ENCODE data around the gene GIGYF2. TPM values are rescaled to one million over a fixed set of nuclear protein-coding genes. Genes with fewer than 3 reads are reported as not detected.
"Not testable (repeated sequence)": the region's sequence is repeated elsewhere in the genome, so short reads cannot be mapped to it uniquely, and the experiment has no call there.

Gene GIGYF2
- polyA plus RNA-seq, 2 of the 4 experiments (the other 2 are of a cell fraction) = 31.2 to 46.3 TPM

- no peaks in the 10 kb centered on the region for H3K9me3 ChIP-seq
- WGBS (ENCODE audit: missing lambda C conversion rate) = 82% methylated on average over 9 of the region's 9 CpGs
These were observed 206.9 kb downstream of the GIGYF2 start for GRCh38 chr2:232903989-232904388.

GRCh38 chr2:232906867-232907717 is 210.0 kb downstream of the GIGYF2 start:
- WGBS (ENCODE audit: missing lambda C conversion rate) = 77% methylated on average over 6 of the region's 10 CpGs
- POLR2A ChIA-PET; DNase-seq (ENCODE audit: low read depth in 1 of 2, low spot score in 1 of 2); FAIRE-seq; H3K4me3 ChIP-seq; CTCF ChIA-PET: not testable (repeated sequence)
- Histone ChIP-seq H3K4me2 (peak overlapping the region; percentile 35), H3K27ac (peak overlapping the region; percentile 1 to 35; a peak in 3 of 6 replicates), H3K4me1 (peaks cover 19% of the 10 kb centered on the region), H3K9me3 (peaks cover 22% of the 10 kb centered on the region)
- ATAC-seq = peak in 1 of 2 experiments; percentile 30; a peak in 1 of 6 replicates

More at GRCh38 chr2:232903989-232904388, 206.9 kb downstream of the GIGYF2 start:
- peaks cover 30% of the 10 kb centered on the region for H3K4me1 ChIP-seq
- DNase-seq (ENCODE audit: low read depth in 1 of 2, low spot score in 1 of 2) (no peak), ATAC-seq (no peak), FAIRE-seq (no peak)
- TF ChIP-seq EP300 (IDR thresholded peaks at IDR 0.05) (no peak), HOXA7 (CRISPR knock-in tag; IDR thresholded peaks at IDR 0.05) (no peak), ZSCAN20 (CRISPR knock-in tag; IDR thresholded peaks at IDR 0.05) (no peak), ZNF302 (CRISPR knock-in tag; IDR thresholded peaks at IDR 0.05) (no peak), MAZ (IDR thresholded peaks at IDR 0.05; ENCODE audit: borderline replicate concordance, low read depth, low read length) (no peak), SREBF2 (IDR thresholded peaks at IDR 0.05) (no peak), CTCF (IDR thresholded peaks at IDR 0.05) (no peak), HES2 (IDR thresholded peaks at IDR 0.05) (no peak), BCL3 (IDR thresholded peaks at IDR 0.05) (no peak), CEBPB (IDR thresholded peaks at IDR 0.05) (no peak), NFE2L2 (conservative IDR thresholded peaks at IDR 0.05; ENCODE audit: low read length) (no peak)
- H3K27ac ChIP-seq = peak overlapping the region; percentile 24 to 99; a peak in 4 of 6 replicates
- no peak overlapping the region for H3K4me2 ChIP-seq
- no peak overlapping the region for H3K4me3 ChIP-seq
- ChIA-PET CTCF (no interaction called here), POLR2A (no interaction called here)

GRCh38 chr2:232907718-232908085 is 210.6 kb downstream of the GIGYF2 start:
- Histone ChIP-seq H3K27ac (peak overlapping the region in 1 of 2 experiments; percentile 1; a peak in 2 of 6 replicates), H3K9me3 (peaks cover 25% of the 10 kb centered on the region), H3K4me1 (peaks cover 13% of the 10 kb centered on the region)
- 94% methylated on average over 9 of the region's 9 CpGs for WGBS (ENCODE audit: missing lambda C conversion rate)
- FAIRE-seq; ATAC-seq; H3K4me2 ChIP-seq; DNase-seq (ENCODE audit: low read depth in 1 of 2, low spot score in 1 of 2); POLR2A ChIA-PET; H3K4me3 ChIP-seq; CTCF ChIA-PET: not testable (repeated sequence)

- no peak for ATAC-seq
- peaks cover 27% of the 10 kb centered on the region for H3K9me3 ChIP-seq
- H3K27ac ChIP-seq = no peak overlapping the region
- no peak overlapping the region for H3K4me3 ChIP-seq
- H3K4me1 ChIP-seq = peaks cover 7% of the 10 kb centered on the region; the same call in 2 of the 3 replicates
- no peak for FAIRE-seq
- 92% methylated on average over 6 of the region's 6 CpGs for WGBS (ENCODE audit: missing lambda C conversion rate)
- TF ChIP-seq MAFK (IDR thresholded peaks at IDR 0.05; ENCODE audit: partially characterized antibody) (peak; percentile 43), NPAS2 (CRISPR knock-in tag; IDR thresholded peaks at IDR 0.05; ENCODE audit: borderline replicate concordance) (no peak)
- ChIA-PET POLR2A (no interaction called here), CTCF (no interaction called here)
- no peak overlapping the region for H3K4me2 ChIP-seq
- DNase-seq (ENCODE audit: low read depth in 1 of 2, low spot score in 1 of 2) = no peak
These were observed 211.6 kb downstream of the GIGYF2 start for GRCh38 chr2:232908695-232909094.

Small RNA genes lying within 50 kb of the gene (small RNA-seq; reads per million reads assigned to genes)
- gene RF00019 (0 reads per million in 6 experiments), gene RN7SL359P (0 reads per million in 6 experiments), gene RNU6-107P (0 reads per million in 6 experiments)

Other genes starting within 250 kb of the GIGYF2 start
- 0.05 and 0.11 TPM in 2 replicates for gene ALPI, start 241.2 kb upstream of the GIGYF2 start, polyA plus RNA-seq (2011; rRNA removed)
- not detected in 3 replicates for gene ALPI, start 241.2 kb upstream of the GIGYF2 start, polyA plus RNA-seq (2017; fragmentation: RNase III; extraction: RNeasy Plus Mini Kit Qiagen cat#74134 plus additional on column Dnase treatment)
- 0.18 and 0.29 TPM in 2 replicates for gene ECEL1, start 209.5 kb upstream of the GIGYF2 start, polyA plus RNA-seq (2011; rRNA removed)
- 0.10 to 0.13 TPM (median 0.12 TPM) in 3 replicates for gene ECEL1, start 209.5 kb upstream of the GIGYF2 start, polyA plus RNA-seq (2017; fragmentation: RNase III; extraction: RNeasy Plus Mini Kit Qiagen cat#74134 plus additional on column Dnase treatment)
- not detected in 2 replicates for gene PRSS56, start 176.9 kb upstream of the GIGYF2 start, polyA plus RNA-seq (2011; rRNA removed)
- 0.07 TPM in 1 of 3 replicates, not detected in the others for gene PRSS56, start 176.9 kb upstream of the GIGYF2 start, polyA plus RNA-seq (2017; fragmentation: RNase III; extraction: RNeasy Plus Mini Kit Qiagen cat#74134 plus additional on column Dnase treatment)
- gene CHRND, start 171.2 kb upstream of the GIGYF2 start, polyA plus RNA-seq (2011; rRNA removed) = not detected in 2 replicates
- not detected in 3 replicates for gene CHRND, start 171.2 kb upstream of the GIGYF2 start, polyA plus RNA-seq (2017; fragmentation: RNase III; extraction: RNeasy Plus Mini Kit Qiagen cat#74134 plus additional on column Dnase treatment)
- not detected in 2 replicates for gene CHRNG, start 157.6 kb upstream of the GIGYF2 start, polyA plus RNA-seq (2011; rRNA removed)
- not detected in 3 replicates for gene CHRNG, start 157.6 kb upstream of the GIGYF2 start, polyA plus RNA-seq (2017; fragmentation: RNase III; extraction: RNeasy Plus Mini Kit Qiagen cat#74134 plus additional on column Dnase treatment)
- 7.4 and 10.5 TPM in 2 replicates for gene TIGD1, start 146.8 kb upstream of the GIGYF2 start, polyA plus RNA-seq (2011; rRNA removed)
- gene TIGD1, start 146.8 kb upstream of the GIGYF2 start, polyA plus RNA-seq (2017; fragmentation: RNase III; extraction: RNeasy Plus Mini Kit Qiagen cat#74134 plus additional on column Dnase treatment) = 5.7 to 5.9 TPM (median 5.7 TPM) in 3 replicates
- gene EIF4E2, start 146.6 kb upstream of the GIGYF2 start, polyA plus RNA-seq (2011; rRNA removed) = 49.1 and 51.4 TPM in 2 replicates
- 177 to 234 TPM (median 197 TPM) in 3 replicates for gene EIF4E2, start 146.6 kb upstream of the GIGYF2 start, polyA plus RNA-seq (2017; fragmentation: RNase III; extraction: RNeasy Plus Mini Kit Qiagen cat#74134 plus additional on column Dnase treatment)
- 2.3 and 2.6 TPM in 2 replicates for gene EFHD1, start 63.7 kb upstream of the GIGYF2 start, polyA plus RNA-seq (2011; rRNA removed)
- 1.3 to 1.5 TPM (median 1.4 TPM) in 3 replicates for gene EFHD1, start 63.7 kb upstream of the GIGYF2 start, polyA plus RNA-seq (2017; fragmentation: RNase III; extraction: RNeasy Plus Mini Kit Qiagen cat#74134 plus additional on column Dnase treatment)
- not detected in 2 replicates for gene KCNJ13, start 79.2 kb downstream of the GIGYF2 start, polyA plus RNA-seq (2011; rRNA removed)
- not detected in 3 replicates for gene KCNJ13, start 79.2 kb downstream of the GIGYF2 start, polyA plus RNA-seq (2017; fragmentation: RNase III; extraction: RNeasy Plus Mini Kit Qiagen cat#74134 plus additional on column Dnase treatment)
- gene SNORC, start 172.9 kb downstream of the GIGYF2 start, polyA plus RNA-seq (2011; rRNA removed) = 8.5 and 9.1 TPM in 2 replicates
- 7.0 to 8.4 TPM (median 7.2 TPM) in 3 replicates for gene SNORC, start 172.9 kb downstream of the GIGYF2 start, polyA plus RNA-seq (2017; fragmentation: RNase III; extraction: RNeasy Plus Mini Kit Qiagen cat#74134 plus additional on column Dnase treatment)

Measured in A549 (cell line).